Mucosa of stomach (tissue), 1 donor: ENCODE results near the gene AKAP13.

Experiments used
- H3K27me3 ChIP-seq: one replicate; pipeline ENCODE4 v1.7.0; 2013; ENCODE audit warnings: mild to moderate bottlenecking, low read length; ENCODE audit not compliant: control insufficient read depth, insufficient read depth
- H3K36me3 ChIP-seq: one replicate; pipeline ENCODE4 v1.7.0; 2013; ENCODE audit warnings: low read length; ENCODE audit not compliant: control insufficient read depth, insufficient read depth
- H3K4me1 ChIP-seq: one replicate; pipeline ENCODE4 v1.7.0; 2013; ENCODE audit warnings: mild to moderate bottlenecking, low read length; ENCODE audit not compliant: control insufficient read depth, insufficient read depth
- H3K4me3 ChIP-seq: one replicate; pipeline ENCODE4 v1.7.0; 2013; ENCODE audit warnings: low read length
- H3K9ac ChIP-seq: one replicate; pipeline ENCODE4 v1.7.0; 2013; ENCODE audit warnings: mild to moderate bottlenecking, low read length, moderate library complexity
- H3K9me3 ChIP-seq: one replicate; pipeline ENCODE4 v1.7.0; 2013; ENCODE audit warnings: mild to moderate bottlenecking, low read length, moderate library complexity; ENCODE audit not compliant: control insufficient read depth
- donor health status: Pancreatic carcinoma.

AKAP13 gene

GRCh38 chr15:85749261-85750151 is 369.1 kb downstream of the AKAP13 start:
- peaks cover 22% of the 10 kb centered on the region for H3K36me3 ChIP-seq
- H3K4me1 ChIP-seq, result peaks cover 15% of the 10 kb centered on the region
- H3K9me3 ChIP-seq, result no peaks in the 10 kb centered on the region
- no peak overlapping the region for H3K4me3 ChIP-seq
- H3K27me3 ChIP-seq, result no peaks in the 10 kb centered on the region
- H3K9ac ChIP-seq, result no peak overlapping the region

GRCh38 chr15:85750319-85751290 is 370.2 kb downstream of the AKAP13 start:
- peaks cover 15% of the 10 kb centered on the region for H3K4me1 ChIP-seq
- H3K27me3 ChIP-seq, result no peaks in the 10 kb centered on the region
- H3K4me3 ChIP-seq, result no peak overlapping the region
- peaks cover 16% of the 10 kb centered on the region for H3K36me3 ChIP-seq
- no peaks in the 10 kb centered on the region for H3K9me3 ChIP-seq
- no peak overlapping the region for H3K9ac ChIP-seq

GRCh38 chr15:85751291-85752123 is 371.1 kb downstream of the AKAP13 start:
- H3K36me3 ChIP-seq, result peaks cover 9% of the 10 kb centered on the region
- no peak overlapping the region for H3K4me3 ChIP-seq
- no peak overlapping the region for H3K9ac ChIP-seq
- H3K9me3 ChIP-seq, result no peaks in the 10 kb centered on the region
- H3K27me3 ChIP-seq, result no peaks in the 10 kb centered on the region
- peaks cover 15% of the 10 kb centered on the region for H3K4me1 ChIP-seq

GRCh38 chr15:85752124-85752475 is 371.7 kb downstream of the AKAP13 start:
- Histone ChIP-seq H3K9me3 (no peaks in the 10 kb centered on the region), H3K9ac (no peak overlapping the region), H3K4me3 (no peak overlapping the region), H3K4me1 (peaks cover 15% of the 10 kb centered on the region), H3K36me3 (peaks cover 5% of the 10 kb centered on the region), H3K27me3 (no peaks in the 10 kb centered on the region)

- peaks cover 15% of the 10 kb centered on the region for H3K4me1 ChIP-seq
- no peaks in the 10 kb centered on the region for H3K9me3 ChIP-seq
- H3K27me3 ChIP-seq, result no peaks in the 10 kb centered on the region
- H3K9ac ChIP-seq, result no peak overlapping the region
- H3K4me3 ChIP-seq, result no peak overlapping the region
- H3K36me3 ChIP-seq, result peaks cover under 1% of the 10 kb centered on the region
Measured at GRCh38 chr15:85752491-85752961, 372.1 kb downstream of the AKAP13 start.

- no peak overlapping the region for H3K9ac ChIP-seq
- H3K36me3 ChIP-seq, result no peaks in the 10 kb centered on the region
- H3K27me3 ChIP-seq, result no peaks in the 10 kb centered on the region
- H3K4me1 ChIP-seq, result peaks cover 15% of the 10 kb centered on the region
- H3K4me3 ChIP-seq, result no peak overlapping the region
- no peaks in the 10 kb centered on the region for H3K9me3 ChIP-seq
Measured at GRCh38 chr15:85753261-85753660, 372.9 kb downstream of the AKAP13 start.

- Histone ChIP-seq H3K27me3 (no peaks in the 10 kb centered on the region), H3K4me3 (no peak overlapping the region), H3K36me3 (no peaks in the 10 kb centered on the region), H3K9ac (no peak overlapping the region), H3K4me1 (peaks cover 15% of the 10 kb centered on the region), H3K9me3 (no peaks in the 10 kb centered on the region)
Measured at GRCh38 chr15:85753791-85754452, 373.5 kb downstream of the AKAP13 start.

GRCh38 chr15:85754989-85755388 is 374.6 kb downstream of the AKAP13 start:
- Histone ChIP-seq H3K4me3 (no peak overlapping the region), H3K9me3 (no peaks in the 10 kb centered on the region), H3K4me1 (peaks cover 15% of the 10 kb centered on the region), H3K36me3 (peaks cover 3% of the 10 kb centered on the region), H3K27me3 (no peaks in the 10 kb centered on the region), H3K9ac (no peak overlapping the region)

- H3K9ac ChIP-seq, result no peak overlapping the region
- no peaks in the 10 kb centered on the region for H3K27me3 ChIP-seq
- H3K4me3 ChIP-seq, result no peak overlapping the region
- peaks cover 6% of the 10 kb centered on the region for H3K36me3 ChIP-seq
- H3K9me3 ChIP-seq, result no peaks in the 10 kb centered on the region
- H3K4me1 ChIP-seq, result peaks cover 15% of the 10 kb centered on the region
Measured at GRCh38 chr15:85755471-85755870, 375.1 kb downstream of the AKAP13 start.

- H3K9me3 ChIP-seq, result no peaks in the 10 kb centered on the region
- H3K4me1 ChIP-seq, result peaks cover 15% of the 10 kb centered on the region
- no peak overlapping the region for H3K4me3 ChIP-seq
- peaks cover 6% of the 10 kb centered on the region for H3K36me3 ChIP-seq
- no peak overlapping the region for H3K9ac ChIP-seq
- H3K27me3 ChIP-seq, result no peaks in the 10 kb centered on the region
Measured at GRCh38 chr15:85755942-85756341, 375.5 kb downstream of the AKAP13 start.

GRCh38 chr15:85756411-85757072 is 376.1 kb downstream of the AKAP13 start:
- Histone ChIP-seq H3K9me3 (no peaks in the 10 kb centered on the region), H3K9ac (no peak overlapping the region), H3K4me1 (peaks cover 14% of the 10 kb centered on the region), H3K36me3 (peaks cover 6% of the 10 kb centered on the region), H3K4me3 (no peak overlapping the region), H3K27me3 (no peaks in the 10 kb centered on the region)
